HG02870 (cell line): ENCODE data around the gene SFSWAP.
A peak's percentile ranks its signal among the peaks of the same experiment; 100 is the strongest.
"Not testable (repeated sequence)": the region's sequence is repeated elsewhere in the genome, so short reads cannot be mapped to it uniquely, and the experiment has no call there.

Experiments used
- ATAC-seq: cut with Tn5 transposase; IDR thresholded peaks from one replicate; pipeline ENCODE4 v1.9.1; 2021; ENCODE audit warnings: mild to moderate bottlenecking, moderate library complexity; ENCODE audit not compliant: unreplicated experiment

The SFSWAP gene

DNA sequence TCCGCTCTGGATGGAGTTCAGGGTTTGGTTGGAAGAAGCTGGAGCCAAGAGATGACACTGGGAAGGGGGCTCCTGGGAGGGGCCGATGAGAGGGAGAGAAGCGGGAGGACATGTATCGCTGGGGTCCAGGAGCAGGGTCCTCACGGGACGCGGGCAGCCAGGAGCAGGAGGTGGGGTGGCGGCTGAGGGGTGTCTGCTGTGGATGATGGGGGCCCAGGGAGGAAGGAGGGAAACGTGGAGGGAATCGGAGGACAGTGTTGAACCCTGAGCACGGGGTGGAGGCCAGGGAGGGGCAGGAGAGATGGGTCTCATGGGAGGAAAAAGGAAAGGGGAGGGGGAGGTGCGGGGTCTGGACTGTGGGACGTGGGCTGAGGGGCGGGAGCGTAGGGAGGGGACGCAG lies 31.7 kb upstream of the SFSWAP start:
- not testable (repeated sequence) for ATAC-seq

DNA sequence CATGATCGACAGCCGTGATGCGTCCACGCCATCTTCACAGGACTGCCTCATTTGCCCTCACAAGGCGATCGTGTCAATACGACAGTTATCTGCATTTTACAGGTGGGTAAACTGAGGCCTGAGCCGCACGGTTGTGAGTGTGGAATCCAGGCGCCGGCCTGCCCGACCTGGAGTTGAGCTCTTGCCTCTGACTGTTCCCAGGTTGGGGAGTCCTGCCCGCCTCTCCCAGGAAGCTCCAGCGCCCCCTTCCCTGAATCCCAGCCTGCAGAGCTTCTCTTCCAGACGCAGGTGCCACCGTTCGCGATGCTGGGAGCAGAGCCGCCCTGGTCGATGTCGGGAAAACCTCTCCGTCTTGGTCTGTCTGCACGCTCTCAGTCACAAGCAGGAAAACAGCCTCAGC lies 31.1 kb upstream of the SFSWAP start:
- ATAC-seq: not testable (repeated sequence)

DNA sequence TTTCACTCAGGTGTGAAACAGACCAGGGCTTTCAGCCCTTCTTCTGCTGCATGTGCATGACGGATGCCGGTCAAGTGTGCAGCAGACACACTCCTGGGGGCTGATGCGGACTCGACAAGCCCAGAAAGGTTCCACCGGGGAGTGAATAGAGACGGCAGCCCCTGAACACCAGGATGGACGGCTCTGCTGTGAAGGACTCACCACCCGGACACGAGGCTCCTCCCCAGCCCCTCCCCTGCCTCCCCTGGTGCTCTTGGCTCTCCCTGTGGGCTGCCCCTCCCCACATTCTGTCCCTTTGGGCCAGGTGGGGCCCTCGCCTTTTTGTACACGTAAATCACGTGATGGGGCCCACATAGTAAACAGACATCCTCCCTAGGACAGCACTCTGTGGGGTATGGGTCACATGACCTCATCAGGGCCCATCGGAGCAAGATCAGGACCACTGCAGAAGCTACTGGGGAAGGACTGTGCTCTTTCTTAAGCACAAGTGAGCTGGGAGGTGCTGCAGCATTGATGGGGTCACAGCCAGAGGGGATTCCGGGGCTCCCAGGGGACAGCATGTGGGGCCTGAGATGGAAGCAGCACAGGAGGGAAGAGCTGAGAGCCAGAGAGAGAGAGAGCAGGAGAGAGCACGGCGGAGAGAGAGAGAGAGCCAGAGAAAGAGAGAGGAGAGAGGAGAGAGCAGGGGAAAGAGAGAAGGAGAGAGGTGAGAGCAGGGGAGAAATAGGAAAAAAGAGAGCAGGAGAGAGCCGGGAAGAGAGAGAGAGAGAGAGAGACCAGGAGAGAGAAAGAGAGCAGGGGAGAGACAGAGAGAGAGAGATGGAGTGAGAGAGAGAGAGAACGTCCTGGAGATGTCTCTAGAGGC lies 30.3 kb upstream of the SFSWAP start:
- ATAC-seq: not testable (repeated sequence)

GRCh38 chr12:131681257-131681620 lies 29.7 kb upstream of the SFSWAP start:
- no peak for ATAC-seq

DNA sequence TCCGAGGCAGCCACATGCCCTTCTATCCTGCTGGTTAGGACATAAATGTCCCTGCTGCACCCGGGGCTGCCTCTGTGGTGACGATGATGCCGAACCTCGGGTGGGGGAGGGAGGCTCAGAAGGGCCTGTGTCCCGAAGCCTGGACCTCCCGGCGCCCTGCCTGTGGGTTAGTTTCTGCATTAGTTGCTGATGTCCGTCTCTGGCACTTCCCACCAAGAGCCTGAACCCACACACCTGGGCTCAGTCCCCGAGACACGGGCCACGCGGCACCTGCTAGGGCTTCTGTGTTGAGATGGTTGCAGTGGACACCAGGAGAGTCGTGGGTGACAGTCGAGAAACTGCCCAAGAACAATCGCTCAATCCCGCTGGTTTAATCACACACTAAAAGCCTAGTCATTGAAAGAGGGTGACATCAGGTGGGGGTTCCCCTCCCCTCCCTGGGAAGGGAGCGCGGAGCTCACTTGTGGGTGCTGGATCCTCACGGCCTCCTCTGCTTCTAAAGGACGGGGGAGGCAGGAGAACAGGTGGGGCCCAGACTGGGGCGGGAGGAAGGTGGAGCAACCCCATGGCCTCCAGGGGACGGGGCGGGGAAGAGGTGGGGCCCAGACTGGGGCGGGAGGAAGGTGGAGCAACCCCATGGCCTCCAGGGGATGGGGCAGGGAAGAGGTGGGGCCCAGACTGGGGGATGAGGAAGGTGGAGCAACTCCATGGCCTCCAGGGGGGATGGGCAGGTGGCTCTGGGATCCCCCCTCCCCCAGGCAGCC lies 29.0 kb upstream of the SFSWAP start:
- peak; percentile 100 for ATAC-seq

DNA sequence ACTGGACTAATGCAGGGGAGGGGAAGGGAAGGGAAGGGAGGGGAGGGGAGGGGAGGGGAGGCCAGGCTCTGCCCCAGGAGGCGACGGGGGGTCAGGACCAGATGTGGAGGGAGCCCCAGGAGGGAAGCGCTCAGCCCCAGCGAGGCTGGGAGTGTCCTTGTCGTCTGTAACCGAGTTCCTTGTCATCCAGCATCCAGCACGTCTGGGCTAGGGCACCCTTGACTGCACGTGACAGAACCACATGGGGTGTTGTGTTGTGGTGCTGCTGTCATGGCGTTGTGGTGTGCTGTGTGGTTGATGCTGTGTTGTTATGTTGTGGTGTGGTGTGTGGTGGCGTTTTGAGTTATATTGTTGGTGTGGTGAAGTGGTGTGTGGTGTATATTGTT lies 28.4 kb upstream of the SFSWAP start:
- ATAC-seq: no peak

- no peak for ATAC-seq
These were observed 27.4 kb upstream of the SFSWAP start for GRCh38 chr12:131683266-131684014.

- ATAC-seq: no peak
These were observed 26.7 kb upstream of the SFSWAP start for GRCh38 chr12:131684015-131684725.

DNA sequence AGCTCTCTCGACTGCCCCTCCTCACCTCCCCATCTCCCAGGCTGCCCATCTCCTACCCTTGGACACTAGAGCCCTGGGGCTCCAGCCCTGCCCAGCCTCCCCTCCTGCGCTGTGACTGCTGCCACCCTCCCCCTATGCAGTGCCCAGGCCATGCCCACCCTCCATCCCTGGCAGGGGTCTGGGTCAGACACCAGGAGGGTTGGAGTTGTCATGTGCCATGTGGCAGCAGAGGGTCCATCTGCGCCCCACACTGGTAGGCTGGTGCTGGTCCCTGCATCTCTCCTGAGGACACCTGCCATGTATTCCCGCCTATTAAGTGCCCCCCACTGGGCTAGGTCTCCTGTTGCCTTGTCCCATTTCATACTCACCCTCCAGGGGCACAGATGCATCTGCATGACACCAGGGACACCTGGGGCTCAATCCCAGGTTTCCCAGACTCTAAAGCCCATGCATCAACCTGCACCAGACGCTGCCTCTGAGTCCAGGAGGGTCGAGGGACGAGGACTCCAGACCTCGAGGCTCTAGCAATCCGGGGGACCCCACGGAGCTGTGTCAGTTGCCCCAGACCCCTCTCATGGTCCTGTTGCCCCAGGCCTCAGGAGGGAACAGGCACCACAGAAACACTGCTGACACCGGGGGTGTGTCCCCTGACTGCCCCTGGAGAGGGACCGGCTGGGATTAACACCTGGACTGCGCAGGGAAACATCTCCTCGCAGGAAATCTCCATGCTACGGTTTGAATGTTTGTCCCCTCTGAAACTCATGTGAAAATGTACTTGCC lies 23.4 kb upstream of the SFSWAP start:
- no peak for ATAC-seq

DNA sequence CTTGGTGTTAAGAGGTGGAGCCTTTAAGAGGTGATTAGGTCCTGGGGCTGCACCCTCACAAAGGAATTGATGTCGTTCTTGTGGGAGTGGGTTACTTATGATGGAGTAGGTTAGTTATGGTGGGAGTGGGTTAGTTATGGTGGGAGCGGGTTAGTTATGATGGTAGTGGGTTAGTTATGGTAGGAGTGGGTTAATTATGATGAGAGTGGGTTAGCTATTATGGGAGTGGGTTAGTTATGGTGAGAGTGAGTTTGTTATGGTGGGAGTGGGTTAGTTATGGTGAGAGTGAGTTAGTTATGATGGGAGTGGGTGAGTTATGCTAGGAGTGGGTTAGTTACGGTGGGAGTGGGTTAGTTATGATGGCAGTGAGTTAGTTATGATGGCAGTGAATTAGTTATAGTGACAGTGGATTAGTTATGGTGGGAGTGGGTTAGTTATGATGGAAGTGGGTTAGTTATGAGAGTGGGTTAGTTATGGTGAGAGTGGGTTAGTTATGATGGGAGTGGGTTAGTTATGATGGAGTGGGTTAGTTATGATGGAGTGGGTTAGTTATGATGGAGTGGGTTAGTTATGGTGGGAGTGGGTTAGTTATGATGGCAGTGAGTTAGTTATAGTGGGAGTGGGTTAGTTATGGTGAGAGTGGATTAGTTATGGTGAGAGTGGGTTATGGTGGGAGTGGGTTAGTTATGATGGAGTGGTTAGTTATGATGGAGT lies 22.6 kb upstream of the SFSWAP start:
- ATAC-seq: no peak

DNA sequence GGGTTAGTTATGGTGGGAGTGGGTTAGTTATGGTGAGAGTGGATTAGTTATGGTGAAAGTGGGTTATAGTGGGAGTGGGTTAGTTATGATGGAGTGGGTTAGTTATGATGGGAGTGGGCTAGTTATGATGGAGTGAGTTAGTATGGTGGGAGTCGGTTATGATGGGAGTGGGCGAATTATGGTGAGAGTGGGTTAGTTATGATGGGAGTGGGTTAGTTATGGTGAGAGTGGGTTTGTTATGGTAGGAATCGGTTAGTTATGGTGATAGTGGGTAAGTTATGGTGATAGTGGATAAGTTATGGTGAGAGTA lies 22.1 kb upstream of the SFSWAP start:
- no peak for ATAC-seq

GRCh38 chr12:131690320-131690719 lies 20.6 kb upstream of the SFSWAP start:
- ATAC-seq: no peak

GRCh38 chr12:131692431-131692830 lies 18.5 kb upstream of the SFSWAP start:
- no peak for ATAC-seq

- ATAC-seq: no peak
These were observed 17.7 kb upstream of the SFSWAP start for GRCh38 chr12:131693149-131693548.

- no peak for ATAC-seq
These were observed 16.6 kb upstream of the SFSWAP start for GRCh38 chr12:131694116-131694838.

GRCh38 chr12:131695968-131696367 lies 14.9 kb upstream of the SFSWAP start:
- no peak for ATAC-seq

DNA sequence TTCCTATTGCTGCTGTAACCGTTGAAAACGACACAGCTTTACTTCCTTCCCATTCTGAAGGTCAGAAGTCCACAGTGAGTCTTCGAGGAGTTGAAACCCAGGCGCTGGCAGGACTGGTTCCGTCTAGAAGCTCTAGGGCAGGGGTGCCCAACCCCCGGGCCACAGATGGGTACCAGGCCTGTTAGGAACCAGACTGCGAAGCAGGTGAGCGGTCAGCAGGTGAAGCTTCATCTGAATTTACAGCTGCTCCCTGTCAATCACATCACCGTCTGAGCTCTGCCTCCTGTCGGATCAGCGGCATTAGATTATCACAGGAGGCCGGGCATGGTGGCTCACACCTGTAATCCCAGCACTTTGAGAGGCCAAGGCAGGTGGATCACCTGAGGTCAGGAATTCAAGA lies 12.6 kb upstream of the SFSWAP start:
- ATAC-seq: no peak

GRCh38 chr12:131699434-131699833 lies 11.5 kb upstream of the SFSWAP start:
- no peak for ATAC-seq

DNA sequence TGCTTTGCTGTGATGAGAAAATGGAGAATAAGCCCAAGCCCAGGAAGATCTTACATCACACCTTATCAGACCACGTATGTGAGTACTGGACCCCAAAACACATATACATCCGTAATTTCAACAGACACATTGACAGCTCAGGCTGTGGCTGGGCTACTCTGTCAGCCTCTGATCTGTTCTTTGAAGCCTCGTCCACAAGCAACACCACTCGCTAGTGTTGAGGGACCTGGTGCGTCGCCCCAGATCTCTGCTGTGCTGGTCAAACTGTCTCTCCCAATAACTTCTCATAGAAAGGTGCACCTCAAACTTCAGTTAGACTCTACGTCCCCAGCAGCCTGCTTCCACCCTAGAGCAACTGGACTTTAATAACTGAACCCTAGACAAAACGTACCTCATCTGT lies 10.6 kb upstream of the SFSWAP start:
- no peak for ATAC-seq
